HUES64 (cell line): ENCODE data around the gene MED25.
A peak's percentile ranks its signal among the peaks of the same experiment; 100 is the strongest.

ENCODE experiments used
- H3K27ac ChIP-seq: 2 replicates; pipeline ENCODE4 v1.7.0; 2013; ENCODE audit warnings: low read depth, low read length, inconsistent platforms
- H3K27me3 ChIP-seq: 2 replicates; pipeline ENCODE4 v1.6.1; 2013; ENCODE audit warnings: mild to moderate bottlenecking, low read length; ENCODE audit not compliant: insufficient read depth
- H3K36me3 ChIP-seq: 2 replicates; pipeline ENCODE4 v1.6.1; 2013; ENCODE audit warnings: mild to moderate bottlenecking, low read length; ENCODE audit not compliant: insufficient read depth
- H3K4me1 ChIP-seq: 2 replicates; pipeline ENCODE4 v1.6.1; 2013; ENCODE audit warnings: mild to moderate bottlenecking, low read length, moderate library complexity; ENCODE audit not compliant: insufficient read depth
- H3K4me3 ChIP-seq: 2 replicates; pipeline ENCODE4 v1.5.1; 2013; ENCODE audit warnings: mild to moderate bottlenecking, low read length, moderate library complexity
- H3K9ac ChIP-seq: 2 replicates; pipeline ENCODE4 v1.6.1; 2013; ENCODE audit warnings: mild to moderate bottlenecking, low read depth, low read length
- H3K9me3 ChIP-seq: 2 replicates; pipeline ENCODE4 v1.6.1; 2013; ENCODE audit warnings: low read depth, low read length; ENCODE audit not compliant: insufficient read depth
- WGBS: fragments of 150-250, 120-280 bp; methylation state at CpG from one replicate; pipeline ENCODE4 v1.1.7; 2013; ENCODE audit warnings: missing lambda C conversion rate; 5-methylcytosine and 5-hydroxymethylcytosine counted together

MED25 gene

DNA sequence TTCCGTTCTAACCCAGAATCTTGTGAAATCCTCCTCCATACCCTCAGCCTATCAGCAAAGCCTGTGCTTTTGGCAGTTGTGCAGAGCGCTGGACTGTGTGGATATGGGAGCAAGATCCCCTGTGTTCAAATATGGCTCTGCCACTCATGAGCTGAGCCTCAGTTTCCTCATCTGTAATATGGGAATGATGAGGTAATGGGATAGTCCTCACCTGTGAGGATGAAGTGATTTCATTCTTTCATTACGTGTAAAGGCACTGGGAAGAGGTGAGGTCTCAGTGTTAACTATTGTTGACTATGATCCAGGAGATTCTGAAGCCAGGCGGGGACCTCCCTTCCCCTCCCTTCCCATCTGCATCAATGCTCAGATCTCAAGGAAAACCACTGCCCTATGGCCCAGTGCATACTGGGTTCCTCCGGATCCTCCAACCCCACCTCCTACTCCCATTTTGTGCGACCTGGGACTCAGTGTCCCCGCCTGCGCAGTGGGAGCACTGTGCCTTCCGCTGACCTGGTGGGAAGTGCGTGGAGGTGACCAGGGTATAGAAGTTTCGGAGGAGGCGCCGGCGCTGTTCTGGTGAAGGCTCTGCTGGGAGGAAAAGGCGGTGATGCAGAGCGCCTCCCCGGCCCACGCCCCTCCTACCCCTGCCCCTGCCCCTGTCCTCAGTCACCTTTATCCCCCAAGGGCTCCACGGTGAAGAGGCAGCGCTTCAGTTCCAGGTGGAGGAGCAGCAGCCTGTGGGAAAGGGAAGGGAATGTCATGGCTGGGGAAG, 10.0 kb upstream of the MED25 start:
- H3K9me3 ChIP-seq, result no peaks in the 10 kb centered on the region
- WGBS, result 81% methylated on average over 19 of the region's 20 CpGs
- H3K9ac ChIP-seq, result no peak overlapping the region
- H3K27me3 ChIP-seq, result no peaks in the 10 kb centered on the region
- peak overlapping the region; percentile 44 for H3K4me3 ChIP-seq
- H3K27ac ChIP-seq, result no peak overlapping the region
- H3K36me3 ChIP-seq, result peaks cover 37% of the 10 kb centered on the region
- peaks cover 7% of the 10 kb centered on the region for H3K4me1 ChIP-seq

DNA sequence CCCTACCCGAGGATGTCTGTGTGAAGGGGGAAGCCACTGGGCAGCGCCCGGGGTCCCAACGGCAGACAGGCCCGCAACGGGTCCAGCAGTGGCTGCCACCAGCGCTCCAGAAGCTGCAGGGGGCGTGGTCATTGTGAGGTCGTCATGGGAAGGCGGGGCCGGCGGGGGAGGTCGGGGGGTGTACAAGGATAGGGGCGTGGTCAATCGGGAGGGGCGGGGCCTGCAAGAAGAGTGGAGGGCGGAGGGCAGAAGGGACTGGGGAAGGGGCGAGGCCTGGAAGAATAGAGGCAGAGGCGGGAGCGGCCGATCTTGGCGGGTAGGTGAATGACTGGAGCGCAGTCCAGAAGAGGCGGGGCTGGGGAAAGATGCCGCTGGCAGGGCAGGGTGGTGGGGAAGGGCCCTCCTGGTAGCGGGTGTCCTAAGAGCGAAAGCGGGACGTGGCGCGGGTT, 9.4 kb upstream of the MED25 start:
- H3K27me3 ChIP-seq, result no peaks in the 10 kb centered on the region
- peak overlapping the region; percentile 59 for H3K9ac ChIP-seq
- no peaks in the 10 kb centered on the region for H3K9me3 ChIP-seq
- H3K4me1 ChIP-seq, result peaks cover 7% of the 10 kb centered on the region
- H3K36me3 ChIP-seq, result peaks cover 30% of the 10 kb centered on the region
- H3K27ac ChIP-seq, result no peak overlapping the region; the same call in 1 of the 2 replicates
- H3K4me3 ChIP-seq, result peak overlapping the region; percentile 67
- WGBS, result 3% methylated on average over 31 of the region's 31 CpGs

DNA sequence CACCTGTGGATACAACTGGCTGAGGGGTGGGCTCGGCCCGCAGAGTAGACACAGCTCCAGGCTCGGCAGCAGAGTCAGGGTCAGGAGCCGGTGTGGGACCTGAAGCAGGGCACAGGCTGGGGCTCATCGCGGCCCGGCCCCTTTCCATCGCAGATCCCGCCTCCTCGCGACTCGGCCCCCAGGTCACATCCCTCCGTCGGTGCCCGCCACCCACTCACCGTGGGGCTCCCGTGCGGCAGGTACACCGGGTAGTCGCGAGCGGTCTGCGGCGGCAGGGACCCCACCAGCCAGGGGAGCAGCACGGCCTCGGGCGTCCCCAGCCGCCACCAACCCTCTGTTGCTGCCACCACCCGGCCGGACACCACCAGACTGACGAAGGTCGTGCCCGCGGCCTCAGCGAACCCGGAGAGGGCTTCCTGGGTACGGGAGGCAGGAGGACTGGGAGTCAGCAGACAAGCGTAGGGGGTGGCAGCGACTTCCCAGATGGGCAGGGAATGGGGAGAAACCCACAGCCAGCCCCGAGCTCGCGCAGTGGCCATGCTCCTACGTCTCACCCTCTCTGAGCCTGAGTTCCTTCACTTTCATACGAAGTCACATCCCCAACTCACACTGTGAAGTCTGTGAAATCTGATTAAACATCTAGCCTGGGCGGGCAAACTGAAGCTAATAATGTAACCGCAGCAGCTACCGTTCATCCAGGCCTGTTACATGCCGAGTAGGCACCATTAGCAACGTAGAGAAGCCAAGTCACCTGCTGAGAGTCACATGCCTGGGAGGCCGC, 8.7 kb upstream of the MED25 start:
- Histone ChIP-seq H3K27ac (no peak overlapping the region; the same call in 1 of the 2 replicates), H3K27me3 (no peaks in the 10 kb centered on the region), H3K36me3 (peaks cover 27% of the 10 kb centered on the region), H3K9ac (peak overlapping the region; percentile 59), H3K9me3 (no peaks in the 10 kb centered on the region), H3K4me3 (peak overlapping the region; percentile 67), H3K4me1 (peaks cover 11% of the 10 kb centered on the region)
- 12% methylated on average over 50 of the region's 50 CpGs for WGBS

DNA sequence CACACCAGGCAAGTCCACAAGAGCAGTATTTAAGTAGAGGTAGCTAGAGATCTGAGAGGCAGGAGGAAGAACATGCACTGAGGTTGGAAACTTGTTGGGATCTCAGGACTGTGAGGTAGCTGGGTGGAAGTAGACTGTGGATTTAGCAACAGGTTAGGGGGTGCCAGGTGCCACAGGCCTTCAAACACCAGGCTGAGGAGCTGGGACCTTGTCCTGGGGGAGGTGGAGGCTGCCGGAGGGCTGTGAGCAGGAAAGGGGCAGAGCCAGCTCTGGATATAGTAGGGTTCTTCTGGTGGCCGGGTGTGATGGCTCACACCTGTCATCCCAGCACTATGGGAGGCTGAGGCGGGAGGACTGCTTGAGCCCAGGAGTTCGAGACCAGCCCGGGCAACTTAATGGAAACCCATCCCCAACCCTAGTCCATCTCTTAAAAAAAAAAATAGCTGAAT, 8.1 kb upstream of the MED25 start:
- H3K27ac ChIP-seq, result no peak overlapping the region
- H3K4me3 ChIP-seq, result no peak overlapping the region
- H3K4me1 ChIP-seq, result peaks cover 11% of the 10 kb centered on the region
- no peaks in the 10 kb centered on the region for H3K27me3 ChIP-seq
- H3K9me3 ChIP-seq, result no peaks in the 10 kb centered on the region
- H3K36me3 ChIP-seq, result peaks cover 23% of the 10 kb centered on the region
- no peak overlapping the region for H3K9ac ChIP-seq
- 96% methylated on average over 5 of the region's 5 CpGs for WGBS

DNA sequence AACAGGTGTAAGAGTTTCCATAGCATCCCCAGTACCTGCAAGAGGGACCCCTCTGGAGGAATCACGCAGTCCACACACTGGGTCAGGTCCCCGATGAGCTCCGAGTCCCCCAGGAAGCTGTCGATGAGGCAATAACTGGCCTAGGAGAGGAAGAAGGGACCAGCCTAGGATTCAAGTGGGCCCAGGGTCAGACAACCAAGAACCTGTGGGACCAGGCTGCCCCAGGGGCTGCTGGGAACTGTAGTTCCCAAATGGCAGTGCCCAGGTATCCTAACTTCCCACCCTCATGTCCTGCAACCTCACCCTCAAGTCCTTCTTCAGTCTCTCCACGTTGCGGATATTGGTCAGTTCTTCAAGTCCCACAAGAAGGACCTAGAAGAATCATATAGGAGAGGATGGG, 6.8 kb upstream of the MED25 start:
- WGBS, result 94% methylated on average over 6 of the region's 6 CpGs
- peaks cover 16% of the 10 kb centered on the region for H3K36me3 ChIP-seq
- H3K27me3 ChIP-seq, result no peaks in the 10 kb centered on the region
- no peak overlapping the region for H3K27ac ChIP-seq
- no peak overlapping the region for H3K4me3 ChIP-seq
- no peaks in the 10 kb centered on the region for H3K9me3 ChIP-seq
- no peak overlapping the region for H3K9ac ChIP-seq
- peaks cover 11% of the 10 kb centered on the region for H3K4me1 ChIP-seq

DNA sequence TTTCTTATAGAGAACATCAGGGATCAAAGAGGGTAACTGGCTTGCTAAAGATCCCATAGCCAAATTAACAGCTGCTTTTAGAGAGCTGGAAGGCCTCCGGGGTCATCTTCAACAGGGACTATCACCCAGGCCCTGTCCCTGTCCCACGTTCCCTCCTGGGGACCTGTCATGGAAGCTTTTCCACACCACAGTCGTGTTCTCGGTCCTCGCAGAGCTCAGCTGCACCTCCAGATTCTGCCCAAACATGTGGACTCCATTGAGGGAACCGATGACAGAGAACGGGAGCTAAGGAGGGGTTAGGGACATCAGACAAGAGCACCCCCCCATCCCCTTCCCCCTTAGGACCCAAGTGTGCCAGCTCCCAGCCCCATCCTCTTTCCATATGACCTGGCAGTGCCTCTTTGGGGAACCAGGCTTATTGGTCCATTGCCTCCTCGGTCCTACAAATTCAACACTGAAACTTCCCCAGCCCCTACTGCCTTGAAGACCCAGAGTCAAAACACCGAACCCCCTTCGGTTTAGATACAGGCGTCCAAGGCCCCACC, 5.6 kb upstream of the MED25 start:
- Histone ChIP-seq H3K9me3 (no peaks in the 10 kb centered on the region), H3K9ac (peak overlapping the region; percentile 81), H3K36me3 (peaks cover 5% of the 10 kb centered on the region; the same call in 1 of the 2 replicates), H3K27me3 (no peaks in the 10 kb centered on the region), H3K4me1 (peaks cover 11% of the 10 kb centered on the region), H3K27ac (peak overlapping the region; percentile 86), H3K4me3 (peak overlapping the region; percentile 69)
- WGBS, result 58% methylated on average over 11 of the region's 11 CpGs

DNA sequence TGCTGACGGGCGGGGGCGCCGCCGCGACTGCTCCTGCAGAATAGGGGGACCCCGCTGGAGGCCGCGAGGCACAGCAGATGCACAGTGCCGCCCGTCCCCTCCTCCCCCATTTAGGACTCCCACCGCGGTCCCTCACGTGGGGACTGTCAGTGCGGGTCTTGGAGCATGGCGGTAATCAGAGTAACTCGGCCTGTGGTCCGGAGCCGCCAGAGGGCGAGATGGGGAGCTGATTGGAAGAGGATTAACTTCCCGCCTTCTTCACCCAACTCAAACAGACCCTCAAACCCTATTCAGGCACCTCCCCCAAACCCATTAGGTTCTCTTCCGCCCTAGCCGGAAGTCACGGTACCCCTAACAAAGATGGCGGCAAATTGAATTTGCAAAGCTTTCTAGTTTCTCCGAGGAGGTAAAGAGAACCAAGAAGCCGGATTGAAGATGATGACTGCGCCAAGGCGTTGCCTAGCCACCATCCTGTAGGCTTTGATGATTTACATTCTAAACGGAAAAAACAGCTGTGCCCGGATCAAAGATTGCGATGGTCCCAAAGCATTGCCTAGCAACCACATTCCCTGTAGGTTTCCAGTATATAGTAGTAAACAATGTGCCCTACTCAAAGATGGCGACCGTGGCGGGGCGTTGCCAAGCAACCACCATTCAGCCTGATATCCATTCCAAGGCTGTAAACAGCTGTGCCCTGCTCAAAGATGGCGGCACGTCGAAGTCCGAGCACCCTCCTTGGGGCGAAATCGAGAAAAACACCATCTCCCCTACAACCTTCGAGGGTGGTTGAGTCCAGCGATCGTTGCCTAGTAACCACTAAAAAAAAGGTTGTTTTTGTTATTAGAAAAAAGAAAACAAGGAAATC, 4.9 kb upstream of the MED25 start, which contains the start of gene FUZ:
FUZ (minus strand) TSS at position 296 of the 865 bp plus-strand sequence; CDS start at position 110, 186 bp downstream.
- peak within 1 kb of the TSS; percentile 69 for H3K4me3 ChIP-seq
- WGBS, result under 1% methylated on average over 43 of the region's 45 CpGs
- H3K9ac ChIP-seq, result peak within 1 kb of the TSS; percentile 81

DNA sequence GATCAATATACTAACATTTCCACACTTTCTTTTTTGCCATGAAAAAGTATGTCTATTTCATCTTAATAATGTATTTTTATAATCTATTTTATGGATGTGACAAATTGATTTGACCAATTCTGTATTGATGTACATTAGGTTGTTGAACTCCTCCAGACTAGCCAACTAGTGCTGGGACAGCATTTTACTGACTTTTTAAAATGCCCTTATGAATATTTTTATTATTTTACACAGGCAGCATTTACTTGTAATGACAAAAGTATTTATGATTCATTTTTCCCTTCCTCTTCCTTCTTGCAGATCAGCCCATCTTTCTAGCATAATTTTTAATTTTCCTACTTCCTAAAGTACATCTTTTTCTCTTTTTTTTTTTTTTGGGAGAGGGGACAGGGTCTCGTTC, 4.1 kb upstream of the MED25 start:
- Histone ChIP-seq H3K4me3 (peak overlapping the region; percentile 19; the same call in 1 of the 2 replicates), H3K27ac (no peak overlapping the region), H3K36me3 (no peaks in the 10 kb centered on the region), H3K27me3 (no peaks in the 10 kb centered on the region), H3K9ac (peak overlapping the region; percentile 43), H3K9me3 (no peaks in the 10 kb centered on the region), H3K4me1 (peaks cover 11% of the 10 kb centered on the region)
- 67% methylated on average over 1 of the region's 1 CpG for WGBS

More for the DNA sequence above, 4.9 kb upstream of the MED25 start, which contains the start of gene FUZ:
- H3K4me1 ChIP-seq, result peaks cover 11% of the 10 kb centered on the region
- H3K9me3 ChIP-seq, result no peaks in the 10 kb centered on the region
- H3K36me3 ChIP-seq, result no peaks in the 10 kb centered on the region
- no peaks in the 10 kb centered on the region for H3K27me3 ChIP-seq
- H3K27ac ChIP-seq, result peak within 1 kb of the TSS; percentile 86

DNA sequence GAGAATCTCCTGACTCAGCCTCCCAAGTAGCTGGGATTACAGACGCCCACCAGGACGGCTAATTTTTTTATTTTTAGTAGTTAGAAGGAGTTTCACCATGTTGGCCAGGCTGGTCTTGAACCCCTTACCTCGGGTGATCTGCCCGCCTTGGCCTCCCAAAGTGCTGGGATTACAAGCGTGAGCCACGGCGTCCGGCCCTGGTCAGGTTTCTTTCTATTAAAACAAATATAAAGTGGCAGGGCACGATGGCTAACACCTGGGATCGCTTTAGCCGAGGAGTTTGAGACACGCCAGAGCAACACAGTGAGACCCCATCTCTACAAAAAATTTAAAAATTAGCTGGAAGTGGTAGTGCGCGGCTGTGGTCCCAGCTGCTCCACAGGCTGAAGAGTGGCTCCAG, 1.5 kb upstream of the MED25 start:
- H3K9ac ChIP-seq, result no peak overlapping the region
- H3K9me3 ChIP-seq, result no peaks in the 10 kb centered on the region
- WGBS, result 89% methylated on average over 14 of the region's 14 CpGs
- peaks cover 11% of the 10 kb centered on the region for H3K36me3 ChIP-seq
- H3K27ac ChIP-seq, result no peak overlapping the region
- no peaks in the 10 kb centered on the region for H3K27me3 ChIP-seq
- no peak overlapping the region for H3K4me3 ChIP-seq
- H3K4me1 ChIP-seq, result peaks cover 4% of the 10 kb centered on the region; the same call in 1 of the 2 replicates

DNA sequence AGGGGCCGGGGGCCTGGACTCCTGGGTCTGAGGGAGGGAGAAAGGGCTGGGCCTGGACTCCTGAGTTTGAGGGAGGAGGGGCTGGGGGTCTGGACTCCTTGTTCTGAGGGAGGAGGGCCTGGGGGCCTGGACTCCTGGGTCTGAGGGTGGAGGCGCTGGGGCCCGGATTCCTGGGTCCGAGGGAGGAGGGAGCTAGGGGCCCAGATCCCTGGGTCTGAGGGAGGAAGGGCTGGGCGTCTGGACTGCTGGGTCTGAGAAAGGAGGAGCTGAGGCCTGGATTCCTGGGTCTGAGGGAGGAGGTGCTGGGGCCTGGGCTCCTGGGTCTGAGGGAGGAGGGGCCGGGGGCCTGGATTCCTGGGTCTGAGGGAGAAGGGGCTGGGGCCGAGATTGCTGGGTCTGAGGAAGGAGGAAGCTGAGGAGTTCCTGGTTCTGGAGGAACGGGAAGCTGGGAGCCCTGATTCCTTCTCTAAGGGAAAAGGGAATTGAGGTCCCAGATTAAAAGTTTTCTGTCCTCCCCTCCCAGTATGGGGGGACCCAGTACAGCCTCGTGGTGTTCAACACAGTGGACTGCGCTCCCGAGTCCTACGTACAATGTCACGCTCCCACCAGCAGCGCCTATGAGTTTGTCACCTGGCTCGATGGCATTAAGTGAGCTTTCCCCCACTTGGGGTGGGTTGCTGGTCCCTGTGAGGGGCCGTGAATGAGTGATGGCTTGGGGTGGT, 721 bp downstream of the MED25 start:
- H3K36me3 ChIP-seq, result peaks cover 23% of the 10 kb centered on the region
- WGBS, result 46% methylated on average over 16 of the region's 16 CpGs
- H3K9me3 ChIP-seq, result no peaks in the 10 kb centered on the region
- H3K27me3 ChIP-seq, result no peaks in the 10 kb centered on the region
- peaks cover 3% of the 10 kb centered on the region; the same call in 1 of the 2 replicates for H3K4me1 ChIP-seq
- peak overlapping the region; percentile 99 for H3K4me3 ChIP-seq
- peak overlapping the region; percentile 94; the same call in 1 of the 2 replicates for H3K27ac ChIP-seq
- peak overlapping the region; percentile 96 for H3K9ac ChIP-seq
